Myocyte (in vitro differentiated cells): ENCODE measurements around the gene PTPRM. TPM values are rescaled to one million over a fixed set of nuclear protein-coding genes. Genes with fewer than 3 reads are reported as not detected.

Source experiments
- DNase-seq: peaks from one replicate; pipeline ENCODE4 v3.0.0-alpha.2; 2012; ENCODE audit warnings: low read depth
- total RNA-seq: library from RNA; depleted of rRNA; stranded (reverse); fragments of >200 nt; gene quantifications from 2 replicates; pipeline ENCODE4 v1.2.3, GENCODE V29; 2014

PTPRM gene
- total RNA-seq, 1 donor from 2014 or later, result 26.9 TPM

GRCh38 chr18:7982216-7982615 is 415.1 kb downstream of the PTPRM start:
- DNase-seq, result no peak

GRCh38 chr18:7987284-7987976 is 420.3 kb downstream of the PTPRM start:
- DNase-seq, result peak; percentile 27

DNA sequence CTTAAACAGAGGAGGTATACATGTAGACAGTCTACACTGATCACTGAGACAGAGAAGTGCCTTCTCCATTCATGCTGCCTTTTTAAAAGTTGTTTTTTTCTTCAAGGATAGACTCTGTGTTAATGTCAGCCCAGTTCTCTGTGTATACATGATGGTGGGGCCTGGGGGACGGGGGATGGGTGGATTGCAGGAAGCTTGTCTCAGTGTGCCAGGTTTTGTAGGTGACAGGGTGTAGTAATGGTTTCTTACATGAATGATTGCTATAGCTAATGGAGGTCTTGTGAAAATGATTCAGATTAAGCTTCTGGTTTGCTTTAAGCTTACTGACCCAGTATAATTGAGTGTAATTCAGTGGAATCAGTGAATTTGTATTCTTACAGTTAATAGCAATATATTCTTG is 423.6 kb downstream of the PTPRM start:
- no peak for DNase-seq

DNA sequence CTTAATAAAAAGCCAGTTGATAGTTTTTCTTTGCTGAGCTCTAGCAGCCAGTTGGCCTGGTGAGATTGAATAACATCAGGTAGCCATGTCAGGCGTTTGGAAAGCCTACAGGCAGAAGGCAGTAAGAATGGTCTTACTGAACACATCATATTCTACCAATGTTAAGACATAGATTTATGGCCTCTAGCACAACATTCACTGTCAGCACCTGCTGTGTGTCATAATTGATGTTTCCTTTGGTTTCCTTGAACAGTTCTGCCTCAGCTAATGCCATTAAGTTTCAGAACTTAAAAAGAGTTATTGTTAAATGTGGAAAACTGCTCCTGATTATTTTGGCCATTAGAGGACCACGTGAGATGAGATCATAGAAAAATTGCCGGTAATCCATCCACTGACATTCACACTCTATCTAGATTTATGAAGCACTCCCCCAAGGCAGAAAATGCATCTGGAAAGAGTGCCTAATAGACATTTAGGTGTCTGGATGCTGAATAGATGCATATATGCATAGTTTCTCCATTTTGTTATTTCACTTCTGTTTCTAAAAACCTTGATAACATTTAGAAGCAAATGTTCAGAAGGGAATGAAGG is 434.7 kb downstream of the PTPRM start:
- peak; percentile 25 for DNase-seq

GRCh38 chr18:8003878-8004675 is 437.0 kb downstream of the PTPRM start:
- no peak for DNase-seq

DNA sequence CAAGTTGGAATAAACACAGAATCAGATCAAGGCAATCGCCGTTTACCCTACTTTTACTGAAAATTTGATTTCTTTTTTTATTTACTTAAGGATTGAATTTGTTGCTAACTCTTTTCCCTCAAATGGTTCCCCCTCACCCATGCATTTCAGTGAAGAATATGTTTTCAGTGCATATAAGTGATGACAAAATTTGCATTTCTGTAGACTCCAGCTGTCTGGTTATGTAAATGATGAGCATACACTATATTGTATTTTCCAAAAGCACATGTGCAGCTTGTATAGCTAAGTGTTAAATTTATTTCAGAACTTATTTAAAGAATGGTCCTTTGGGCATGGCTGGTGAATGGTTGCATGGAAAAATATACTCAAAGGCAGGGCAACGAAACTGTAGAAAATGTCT is 437.7 kb downstream of the PTPRM start:
- no peak for DNase-seq

DNA sequence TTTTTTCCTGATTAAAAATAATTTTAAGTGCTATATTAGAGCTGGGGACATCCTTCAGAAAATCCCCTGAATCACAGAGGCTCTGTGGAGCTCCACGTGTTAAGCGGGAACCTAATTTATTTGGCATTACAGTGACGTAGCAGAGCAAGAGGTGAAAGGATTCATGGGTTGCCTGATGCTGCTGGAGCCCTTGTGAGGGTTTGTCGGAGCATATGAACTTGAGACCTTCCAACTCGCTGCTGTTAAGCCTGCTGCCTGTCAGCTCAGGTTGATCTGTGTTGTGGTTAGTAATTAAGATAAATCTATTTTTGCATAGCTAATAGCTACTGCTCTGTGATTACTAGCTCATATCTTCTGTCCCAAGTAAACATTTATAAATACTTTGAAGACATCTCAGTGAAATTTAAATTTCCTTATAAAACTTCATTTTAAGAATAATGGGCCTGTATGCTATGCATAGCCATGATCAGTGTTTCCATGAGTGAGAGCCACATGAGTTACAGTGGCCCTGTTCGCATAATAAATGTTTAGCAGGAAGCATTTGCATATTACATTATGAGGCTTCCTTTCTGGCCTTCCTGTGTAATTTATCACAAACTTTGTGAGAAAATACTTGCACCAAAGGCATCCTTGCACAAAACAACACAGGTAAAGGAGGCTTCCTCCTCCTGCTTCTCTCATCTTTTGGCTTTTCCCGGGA is 438.9 kb downstream of the PTPRM start:
- no peak for DNase-seq

DNA sequence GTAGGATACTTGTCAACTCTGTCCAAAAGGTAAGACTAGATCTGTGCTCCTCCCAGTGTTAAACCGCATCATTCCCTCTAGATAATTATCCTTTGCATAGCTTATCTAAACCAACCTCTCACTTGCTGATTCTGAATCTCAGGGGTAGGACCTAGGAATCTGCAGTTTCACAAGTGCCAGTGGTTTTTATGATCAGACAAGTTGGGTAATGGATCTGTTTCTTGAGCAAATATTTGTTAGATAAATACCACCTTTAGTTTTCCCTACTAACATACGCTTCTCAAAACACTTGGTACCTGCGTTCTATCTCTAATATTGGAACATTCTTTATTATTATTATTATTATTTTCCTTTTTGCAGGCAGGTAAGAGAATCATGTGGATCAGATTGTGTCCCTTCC is 439.9 kb downstream of the PTPRM start:
- DNase-seq, result no peak

DNA sequence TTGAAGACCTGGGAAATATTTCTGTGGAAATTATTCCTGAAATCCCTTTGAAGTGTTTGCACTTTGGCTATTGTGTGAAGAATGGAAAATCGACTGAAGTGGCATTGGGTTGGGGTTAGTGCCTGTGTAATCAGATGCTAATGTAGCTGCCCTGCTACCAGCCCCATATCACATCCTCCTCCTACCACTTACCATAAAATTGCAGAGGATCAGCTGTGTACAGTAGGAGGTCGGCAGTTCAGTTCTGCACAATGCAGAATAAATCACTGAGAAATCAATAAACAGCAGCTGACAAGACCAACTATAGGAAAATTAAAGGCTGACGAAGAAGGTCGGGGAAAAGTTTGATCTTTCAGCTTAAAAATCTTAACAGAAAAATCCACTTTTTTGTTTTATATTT is 440.9 kb downstream of the PTPRM start:
- DNase-seq, result no peak

DNA sequence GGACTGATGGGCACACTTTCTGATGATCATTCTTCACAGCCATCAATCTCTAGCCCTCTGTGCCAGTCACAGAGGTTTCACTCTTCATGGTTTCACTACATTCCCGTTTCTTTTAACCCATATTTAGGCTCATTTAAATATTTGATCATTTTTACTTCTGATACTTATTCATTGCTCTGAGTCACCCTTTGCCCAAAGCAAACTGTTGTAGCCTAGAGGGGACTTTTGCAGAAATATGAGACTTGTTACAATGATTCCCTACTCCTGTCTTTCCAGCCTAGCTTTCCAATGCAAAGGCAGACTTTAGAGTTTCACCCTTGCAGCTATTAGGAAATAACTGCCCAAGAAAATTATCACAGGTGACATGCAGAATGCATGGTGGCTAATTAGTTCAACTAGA is 444.2 kb downstream of the PTPRM start:
- no peak for DNase-seq

DNA sequence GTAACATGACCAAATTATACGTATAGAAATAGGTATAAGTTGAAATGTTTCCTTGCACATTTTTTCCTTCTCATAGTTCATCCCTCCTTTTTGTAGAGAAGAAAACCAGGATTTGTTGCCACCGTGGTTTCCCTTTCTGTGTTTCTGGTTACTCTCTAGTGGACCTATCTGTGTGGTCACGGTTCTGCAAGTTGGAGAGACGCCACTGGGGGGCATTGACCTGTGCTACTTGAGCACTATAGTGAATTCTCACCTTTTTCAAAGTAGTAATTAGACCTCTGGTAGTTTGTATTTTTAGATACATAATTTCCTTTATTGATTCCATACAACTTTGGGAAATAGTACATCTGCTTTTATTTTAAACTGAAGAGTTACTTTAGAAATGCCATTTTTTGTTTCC is 444.8 kb downstream of the PTPRM start:
- no peak for DNase-seq

GRCh38 chr18:8018701-8019331 is 451.7 kb downstream of the PTPRM start:
- DNase-seq, result no peak

- no peak for DNase-seq
Measured at GRCh38 chr18:8019600-8019999, 452.5 kb downstream of the PTPRM start.

GRCh38 chr18:8020132-8020846 is 453.2 kb downstream of the PTPRM start:
- DNase-seq, result no peak

- DNase-seq, result no peak
Measured at GRCh38 chr18:8029061-8029460, 461.9 kb downstream of the PTPRM start.

GRCh38 chr18:8029731-8030130 is 462.6 kb downstream of the PTPRM start:
- DNase-seq, result no peak

- DNase-seq, result no peak
Measured at GRCh38 chr18:8030201-8030600, 463.1 kb downstream of the PTPRM start.

DNA sequence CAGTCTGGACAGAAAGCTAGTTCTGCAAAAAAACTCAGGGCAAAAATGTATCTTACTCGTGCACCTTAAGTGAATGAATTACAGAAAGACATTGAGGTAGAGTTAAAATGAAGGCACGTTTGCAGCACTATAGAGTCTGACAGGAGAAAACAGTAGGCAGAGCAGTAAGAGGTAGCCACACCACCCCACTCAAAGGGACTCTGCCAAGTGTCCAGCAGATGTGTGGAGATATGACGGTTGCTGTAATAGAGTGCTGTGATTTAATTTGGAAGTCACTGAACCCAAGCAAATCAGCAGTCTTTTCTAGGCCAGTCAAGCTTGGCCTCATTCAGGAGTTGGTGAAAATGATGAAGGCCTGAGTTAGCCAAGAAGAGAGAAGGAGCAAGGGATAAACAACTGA is 464.4 kb downstream of the PTPRM start:
- no peak for DNase-seq

- DNase-seq, result no peak
Measured at GRCh38 chr18:8034674-8035073, 467.6 kb downstream of the PTPRM start.

DNA sequence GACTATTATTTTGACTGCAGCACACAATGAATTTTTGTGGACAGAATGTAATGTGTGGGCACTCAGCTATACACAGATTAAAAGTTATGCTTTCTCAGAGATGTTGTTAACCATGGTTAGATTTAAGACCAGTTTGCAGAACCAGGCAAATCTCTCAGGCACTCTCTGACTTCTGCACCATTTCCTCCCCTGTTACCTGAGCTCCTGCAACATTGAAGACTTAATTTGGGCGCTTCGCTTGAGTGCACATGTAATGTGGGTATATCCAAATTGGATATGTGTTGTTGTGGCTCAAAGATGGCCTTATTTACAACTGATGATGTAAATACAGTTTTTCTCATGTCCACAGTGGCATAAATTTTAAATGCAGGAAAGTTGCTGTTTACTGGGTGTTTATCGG is 469.4 kb downstream of the PTPRM start:
- DNase-seq, result no peak

DNA sequence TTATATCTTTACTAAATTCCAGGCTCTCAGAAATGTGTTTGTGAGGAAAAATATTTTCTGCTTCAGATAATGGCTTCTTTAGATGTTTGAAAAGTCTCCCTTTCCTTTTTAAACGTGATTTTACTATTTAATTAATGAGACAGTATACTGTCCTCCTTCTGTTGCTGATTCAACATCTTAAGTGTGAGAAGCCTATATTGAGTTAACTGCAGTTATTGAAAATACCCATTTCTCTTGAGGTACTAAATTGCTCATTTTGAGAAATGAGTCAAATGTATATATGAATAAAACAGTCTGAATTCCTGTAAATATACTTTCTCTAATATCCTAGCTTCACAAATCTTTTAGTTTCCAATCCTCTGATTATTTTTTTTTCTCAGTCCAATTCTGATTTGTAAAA is 470.2 kb downstream of the PTPRM start:
- DNase-seq, result no peak
